ENCODE measurements around the gene GABPB2. TPM values are rescaled to one million over a fixed set of nuclear protein-coding genes. Genes with fewer than 3 reads are reported as not detected.

Gene GABPB2
- total and polyA plus RNA-seq, 4 donors = 0.94 to 13.3 (median 4.4) TPM

GRCh38 chr1:151144474-151145303, 74.1 kb downstream of the GABPB2 start:
- Histone ChIP-seq H3K4me3 (ENCODE audit: low read depth in 1 of 3, low read length in 3 of 3) (no peak overlapping the region), H3K9me3 (ENCODE audit: control insufficient read depth in 4 of 4, low read length in 3 of 4) (no peaks in the 10 kb centered on the region), H3K27ac (ENCODE audit: low read depth in 1 of 2, low read length in 2 of 2) (no peak overlapping the region)

More at GRCh38 chr1:151144474-151145303, 74.1 kb downstream of the GABPB2 start:
- TF ChIP-seq CTCF (IDR thresholded peaks at IDR 0.05; ENCODE audit: low read depth, low read length, missing input control) = no peak
- TF ChIP-seq MAX (IDR thresholded peaks at IDR 0.05) = no peak
- TF ChIP-seq HNF4G (IDR thresholded peaks at IDR 0.05) = no peak
- TF ChIP-seq EGR1 (IDR thresholded peaks at IDR 0.05; ENCODE audit: low read depth in 2 of 2) = no peak
- no peak for TF ChIP-seq SP1 (IDR thresholded peaks at IDR 0.05)
- no peak for TF ChIP-seq REST (IDR thresholded peaks at IDR 0.05)
- no peak for TF ChIP-seq ZBTB33 (IDR thresholded peaks at IDR 0.05)
- no peak for TF ChIP-seq YY1 (IDR thresholded peaks at IDR 0.05)
- TF ChIP-seq RAD21 (IDR thresholded peaks at IDR 0.05) = no peak
- no peak for TF ChIP-seq RXRA (IDR thresholded peaks at IDR 0.05)
- 83% methylated on average over 7 of the region's 7 CpGs for WGBS
- H3K9ac ChIP-seq (ENCODE audit: low read depth in 1 of 2, low read length in 2 of 2) = no peak overlapping the region
- no peak for DNase-seq (ENCODE audit: low spot score)
- H3K27me3 ChIP-seq (ENCODE audit: control insufficient read depth in 4 of 4, insufficient read depth in 4 of 4, low read length in 3 of 4) = no peaks in the 10 kb centered on the region
- peaks cover 0 to 25% (median 16%) of the 10 kb centered on the region in 4 donors for H3K4me1 ChIP-seq (ENCODE audit: control insufficient read depth in 4 of 4, insufficient read depth in 4 of 4, low read length in 3 of 4)
- peaks cover 0 to under 1% (median under 1%) of the 10 kb centered on the region in 4 donors for H3K36me3 ChIP-seq (ENCODE audit: control insufficient read depth in 4 of 4, insufficient read depth in 3 of 4, low read depth in 1 of 4, low read length in 3 of 4)

All from liver (tissue), 9 donors.